ENCODE data around the gene CD52. TPM values are rescaled to one million over a fixed set of nuclear protein-coding genes. Genes with fewer than 3 reads are reported as not detected.
A peak's percentile ranks its signal among the peaks of the same experiment; 100 is the strongest.

Gene CD52
- polyA plus RNA-seq, 3 donors, result 851 to 4,047 (median 2,617) TPM

- H3K27me3 Mint-ChIP-seq (ENCODE audit: low read depth in 3 of 3), result peaks cover 0 to 1% (median 0%) of the 10 kb centered on the region in 3 donors
- no peaks in the 10 kb centered on the region for H4K20me1 ChIP-seq (ENCODE audit: insufficient read depth, low read length)
- H3K27ac ChIP-seq (ENCODE audit: low read depth in 1 of 2, low read length in 2 of 2), result peak overlapping the region; percentile 88 to 92
- peak overlapping the region; percentile 91 for H3K4me3 Mint-ChIP-seq
- no peaks in the 10 kb centered on the region for H3K27me3 ChIP-seq (ENCODE audit: control insufficient read depth in 2 of 2, insufficient read depth in 2 of 2, low read length in 2 of 2)
- peak overlapping the region in 1 of 3 experiments; percentile 83 for H3K4me3 ChIP-seq (replicated peaks in 1 of 3; ENCODE audit: low read depth in 2 of 3, low read length in 3 of 3)
- H3K9ac ChIP-seq (ENCODE audit: insufficient read depth, low read length, poor library complexity, severe bottlenecking), result peak overlapping the region; percentile 74
- H3K27ac Mint-ChIP-seq, result peak overlapping the region; percentile 86 to 99 (median 97)
- peaks cover 9 to 11% of the 10 kb centered on the region in 2 donors for H3K36me3 ChIP-seq (replicated peaks in 1 of 2; ENCODE audit: control insufficient read depth in 1 of 2, insufficient read depth in 2 of 2, low read length in 2 of 2)
- peaks cover 63% of the 10 kb centered on the region for H3K79me2 ChIP-seq (ENCODE audit: insufficient read depth, low read length)
- intact Hi-C loops (cut with micrococcal nuclease), result loop anchor here in 1 of 2 donors (1.0 to 10.0 kb wide), 2 partner anchors 9 to 201 kb away; partner anchors contain the start of gene PDIK1L
- TF ChIP-seq CTCF (IDR thresholded peaks at IDR 0.05), result no peak
- H2AFZ ChIP-seq (ENCODE audit: insufficient read depth, low read depth, low read length, poor library complexity, severe bottlenecking), result no peak overlapping the region
- H3K4me1 ChIP-seq (ENCODE audit: control insufficient read depth in 1 of 2, insufficient read depth in 2 of 2, low read length in 2 of 2), result peaks cover 89 to 92% of the 10 kb centered on the region in 2 donors
- WGBS (ENCODE audit: insufficient coverage), result no CpG with 5 or more reads among the region's 8 CpGs
- H3K9me3 ChIP-seq (replicated peaks in 1 of 2; ENCODE audit: control insufficient read depth in 1 of 2, insufficient read depth in 1 of 2, low read length in 2 of 2), result no peaks in the 10 kb centered on the region
- H3K9me3 Mint-ChIP-seq, result no peaks in the 10 kb centered on the region
- H3K4me2 ChIP-seq (replicated peaks; ENCODE audit: extremely low read depth, low read length, poor library complexity, severe bottlenecking), result peak overlapping the region; percentile 82
- peaks cover 88% of the 10 kb centered on the region for H3K4me1 Mint-ChIP-seq
- DNase-seq, result no peak
- peaks cover 14 to 16% of the 10 kb centered on the region in 2 donors for H3K36me3 Mint-ChIP-seq
Measured at GRCh38 chr1:26315874-26316850, 1.6 kb upstream of the CD52 start.

- H3K36me3 Mint-ChIP-seq, result peaks cover 20 to 23% of the 10 kb centered on the region in 2 donors
- H3K27me3 ChIP-seq (ENCODE audit: control insufficient read depth in 2 of 2, insufficient read depth in 2 of 2, low read length in 2 of 2), result no peaks in the 10 kb centered on the region
- WGBS (ENCODE audit: insufficient coverage), result 0% methylated on average over 1 of the region's 2 CpGs
Measured at GRCh38 chr1:26317146-26317545, 612 bp upstream of the CD52 start.

More at GRCh38 chr1:26317146-26317545, 612 bp upstream of the CD52 start:
- H3K4me3 ChIP-seq (replicated peaks in 1 of 3; ENCODE audit: low read depth in 2 of 3, low read length in 3 of 3), result peak overlapping the region; percentile 45 to 83 (median 50)
- H4K20me1 ChIP-seq (ENCODE audit: insufficient read depth, low read length), result peaks cover 5% of the 10 kb centered on the region
- H3K9ac ChIP-seq (ENCODE audit: insufficient read depth, low read length, poor library complexity, severe bottlenecking), result peak overlapping the region; percentile 74
- H3K27ac Mint-ChIP-seq, result peak overlapping the region; percentile 86 to 99 (median 97)
- peak overlapping the region; percentile 88 to 92 for H3K27ac ChIP-seq (ENCODE audit: low read depth in 1 of 2, low read length in 2 of 2)
- H3K4me1 ChIP-seq (ENCODE audit: control insufficient read depth in 1 of 2, insufficient read depth in 2 of 2, low read length in 2 of 2), result peaks cover 92 to 93% of the 10 kb centered on the region in 2 donors
- TF ChIP-seq CTCF (IDR thresholded peaks at IDR 0.05), result no peak
- peaks cover 88% of the 10 kb centered on the region for H3K4me1 Mint-ChIP-seq
- H3K4me2 ChIP-seq (replicated peaks; ENCODE audit: extremely low read depth, low read length, poor library complexity, severe bottlenecking), result peak overlapping the region; percentile 82
- peak overlapping the region; percentile 91 for H3K4me3 Mint-ChIP-seq
- no peaks in the 10 kb centered on the region for H3K27me3 Mint-ChIP-seq (ENCODE audit: low read depth in 3 of 3)
- H3K9me3 Mint-ChIP-seq, result no peaks in the 10 kb centered on the region
- H2AFZ ChIP-seq (ENCODE audit: insufficient read depth, low read depth, low read length, poor library complexity, severe bottlenecking), result peak overlapping the region; percentile 5
- intact Hi-C loops (cut with micrococcal nuclease), result loop anchor here in 1 of 2 donors (10.0 kb wide), 1 partner anchor 202 kb away; the partner anchor contains the start of gene PDIK1L
- peaks cover 64% of the 10 kb centered on the region for H3K79me2 ChIP-seq (ENCODE audit: insufficient read depth, low read length)
- no peaks in the 10 kb centered on the region for H3K9me3 ChIP-seq (replicated peaks in 1 of 2; ENCODE audit: control insufficient read depth in 1 of 2, insufficient read depth in 1 of 2, low read length in 2 of 2)
- DNase-seq, result peak in 2 of 3 donors; percentile 57 to 74
- peaks cover 9 to 17% of the 10 kb centered on the region in 2 donors for H3K36me3 ChIP-seq (replicated peaks in 1 of 2; ENCODE audit: control insufficient read depth in 1 of 2, insufficient read depth in 2 of 2, low read length in 2 of 2)

Data from CD14-positive monocyte (primary cell).